HG03025 (cell line): Measurements from ENCODE around the gene PRR7.

Experiments
- ATAC-seq: cut with Tn5 transposase; IDR thresholded peaks from one replicate; pipeline ENCODE4 v1.9.1; 2021; ENCODE audit warnings: mild to moderate bottlenecking, moderate library complexity; ENCODE audit not compliant: unreplicated experiment, low FRiP score

Gene PRR7

GRCh38 chr5:177449140-177450061 lies 2.8 kb downstream of the PRR7 start:
- ATAC-seq: no peak

GRCh38 chr5:177450667-177451424 lies 4.2 kb downstream of the PRR7 start:
- ATAC-seq: no peak

- ATAC-seq: no peak
These were observed 6.3 kb downstream of the PRR7 start for GRCh38 chr5:177452688-177453638.

- ATAC-seq: no peak
These were observed 7.3 kb downstream of the PRR7 start for GRCh38 chr5:177453852-177454396.

- ATAC-seq: peak; percentile 23
These were observed 7.9 kb downstream of the PRR7 start for GRCh38 chr5:177454397-177455035.

GRCh38 chr5:177455036-177455660 lies 8.5 kb downstream of the PRR7 start:
- peak; percentile 50 for ATAC-seq

- peak; percentile 18 for ATAC-seq
These were observed 9.3 kb downstream of the PRR7 start for GRCh38 chr5:177455661-177456590.

DNA sequence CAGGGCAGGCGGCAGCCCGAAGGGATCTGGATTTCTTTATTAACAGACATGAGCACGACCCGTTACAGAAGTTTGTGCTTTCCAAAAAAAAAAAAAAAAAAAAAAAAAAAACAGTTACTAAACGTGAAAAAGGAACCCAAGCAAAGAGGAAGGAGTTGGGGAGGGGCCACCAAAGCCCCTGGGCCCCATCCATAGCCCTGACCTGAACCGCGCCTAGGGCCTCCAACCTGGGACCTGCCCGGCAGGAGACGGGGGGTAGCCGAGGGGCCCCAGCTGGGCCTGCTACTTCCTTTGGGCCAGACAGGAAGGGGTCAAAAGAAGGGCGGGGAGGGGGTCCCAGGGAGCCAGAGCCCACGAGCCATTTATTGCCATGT lies 10.0 kb downstream of the PRR7 start:
- no peak for ATAC-seq

DNA sequence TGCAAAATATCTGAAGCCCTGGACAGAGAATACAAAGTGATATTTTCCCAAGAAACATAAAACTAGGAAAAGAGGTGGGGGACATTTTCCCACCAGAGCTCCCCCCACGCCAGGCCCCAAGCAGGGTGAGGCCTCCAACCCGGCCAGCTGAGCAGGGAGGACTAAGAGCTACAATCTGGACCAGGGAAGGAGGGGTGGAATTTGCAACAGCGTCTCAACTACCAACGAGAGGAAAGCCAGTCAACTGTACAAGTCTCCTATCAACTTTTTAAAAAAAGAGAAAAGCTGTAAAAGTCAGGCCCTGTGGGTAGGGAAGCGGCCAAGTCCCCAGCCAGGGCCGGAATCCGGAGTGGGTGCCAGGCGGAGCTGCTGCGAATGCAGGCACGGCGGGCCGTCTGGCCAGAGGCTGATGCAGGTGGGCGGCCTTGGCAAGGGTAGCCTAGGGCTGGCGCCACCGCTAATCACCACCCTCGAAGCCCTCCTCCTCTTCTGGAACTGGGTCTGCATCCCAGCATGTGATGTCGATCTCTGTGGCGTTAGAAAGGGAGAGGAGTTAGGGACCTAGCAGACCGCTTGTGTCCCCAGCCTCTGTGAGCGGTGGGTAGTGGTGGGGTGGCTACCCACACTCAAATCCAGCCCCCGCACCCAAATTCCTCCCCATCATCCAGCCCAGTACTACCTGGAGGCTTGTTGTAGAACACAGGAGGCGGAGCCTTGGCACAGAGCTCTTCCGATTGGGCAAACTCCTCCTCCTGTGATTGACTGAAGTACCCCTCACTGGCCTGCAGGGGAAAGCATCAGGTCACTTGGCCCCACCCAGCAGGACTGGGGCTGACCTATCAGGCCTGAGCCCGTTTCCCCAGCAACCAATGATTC lies 10.6 kb downstream of the PRR7 start:
- ATAC-seq: peak; percentile 26

GRCh38 chr5:177457852-177458681 lies 11.5 kb downstream of the PRR7 start:
- no peak for ATAC-seq

DNA sequence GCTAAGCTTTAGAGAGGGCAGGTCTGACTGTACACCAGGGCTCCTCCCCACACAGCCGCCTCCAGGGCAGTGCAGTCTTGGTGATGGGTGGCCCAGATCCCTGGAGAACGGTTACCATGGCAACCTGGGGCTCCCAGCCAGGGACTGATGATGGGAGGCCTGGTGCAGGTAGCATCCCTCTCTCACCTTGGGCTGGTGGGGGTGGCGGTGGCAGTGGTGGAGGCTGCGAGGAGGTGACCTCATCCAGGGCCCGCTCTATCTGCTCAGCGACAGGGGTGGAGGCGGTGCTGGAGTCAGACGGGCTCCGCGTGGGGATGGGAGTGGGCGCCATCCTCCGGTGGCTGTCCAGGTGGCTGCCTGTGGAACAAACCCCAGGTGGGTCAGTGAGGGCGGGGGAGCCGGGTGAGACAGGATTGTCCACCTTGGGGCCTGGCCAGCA lies 12.3 kb downstream of the PRR7 start:
- ATAC-seq: no peak

GRCh38 chr5:177459357-177459756 lies 12.7 kb downstream of the PRR7 start:
- ATAC-seq: no peak

DNA sequence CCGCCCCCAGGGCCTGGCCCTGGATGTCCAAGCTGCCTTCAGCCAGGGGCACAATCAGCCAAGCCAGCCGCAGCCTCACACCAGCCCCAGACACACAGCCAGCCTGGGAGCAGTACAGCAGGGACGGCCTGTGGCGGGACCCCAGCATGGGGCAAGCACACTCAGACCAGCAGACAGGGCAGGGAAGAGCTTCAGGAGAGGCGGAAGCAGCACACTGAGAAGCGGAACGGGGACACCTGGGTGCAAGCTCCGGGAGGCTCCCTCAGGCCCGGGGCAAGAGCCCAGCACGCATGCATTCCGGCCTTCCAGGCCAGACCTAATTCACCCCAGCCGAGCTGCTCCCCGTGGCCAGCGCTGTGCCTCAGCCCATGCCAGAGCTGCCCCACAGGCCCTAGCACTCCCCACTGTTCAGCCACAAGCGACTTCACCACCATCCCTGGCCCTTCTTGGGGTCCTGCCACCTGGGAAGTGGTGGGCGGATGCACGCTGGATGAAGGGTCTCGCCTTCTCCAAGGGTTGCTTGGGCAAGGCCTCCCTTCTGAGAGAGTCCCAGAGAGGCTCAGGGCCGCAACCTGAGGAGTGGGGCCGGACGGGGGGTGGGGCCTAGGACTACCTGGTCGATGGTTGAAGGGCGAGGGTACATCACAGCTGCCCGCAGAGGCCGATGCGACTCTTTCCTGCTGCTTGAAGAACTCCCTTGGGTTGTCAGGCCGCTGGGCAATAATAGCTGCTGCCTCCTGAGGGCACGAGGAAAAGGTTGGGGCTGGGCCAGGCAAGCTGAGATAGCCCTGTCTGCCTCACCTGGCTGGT lies 13.4 kb downstream of the PRR7 start:
- ATAC-seq: no peak

DNA sequence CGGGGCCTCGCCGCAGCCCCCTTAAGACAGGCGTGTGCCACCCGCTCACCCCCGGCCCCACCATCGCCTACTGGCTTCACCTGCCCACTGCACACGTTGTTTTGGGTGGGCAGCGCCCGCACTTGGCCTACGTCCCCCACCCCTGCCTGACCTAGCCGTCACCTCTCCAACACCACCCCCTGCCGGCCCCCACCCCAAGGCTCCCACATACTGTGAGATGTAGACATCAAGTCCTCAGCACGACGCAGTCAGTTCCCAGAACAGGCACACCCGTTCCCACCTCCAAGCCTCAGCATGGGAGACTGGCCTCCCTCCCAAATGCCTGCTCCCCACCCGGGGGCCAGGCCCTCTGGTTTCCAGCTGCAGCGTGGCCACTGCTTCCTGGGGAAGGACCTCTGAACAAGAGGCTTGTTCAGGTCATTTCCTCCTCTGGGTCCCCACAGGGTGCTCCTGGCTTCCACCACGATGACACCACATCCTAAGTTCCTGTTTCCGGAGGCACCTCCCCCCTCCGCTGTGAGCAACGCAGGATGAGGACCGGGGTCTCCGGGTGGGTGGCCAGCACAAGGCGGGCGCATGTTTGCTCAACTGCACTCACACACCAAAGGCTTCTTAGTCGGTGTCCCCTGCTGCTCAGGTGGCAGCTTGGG lies 15.5 kb downstream of the PRR7 start:
- ATAC-seq: no peak

GRCh38 chr5:177465044-177465443 lies 18.4 kb downstream of the PRR7 start:
- no peak for ATAC-seq
